ENCODE measurements around the gene TMEM63B.
"Not testable (repeated sequence)": the region's sequence is repeated elsewhere in the genome, so short reads cannot be mapped to it uniquely, and the experiment has no call there.

Gene TMEM63B

GRCh38 chr6:44172731-44173500, 45.6 kb downstream of the TMEM63B start:
- peak; percentile 75 for DNase-seq

- no peak for DNase-seq
Observed at GRCh38 chr6:44176130-44176761, 48.9 kb downstream of the TMEM63B start.

- no peak for DNase-seq
Observed at GRCh38 chr6:44176762-44177509, 49.6 kb downstream of the TMEM63B start.

GRCh38 chr6:44177691-44178423, 50.5 kb downstream of the TMEM63B start:
- DNase-seq: peak; percentile 55

GRCh38 chr6:44178424-44179071, 51.2 kb downstream of the TMEM63B start:
- DNase-seq: no peak

- DNase-seq: no peak
Observed at GRCh38 chr6:44179072-44179536, 51.8 kb downstream of the TMEM63B start.

GRCh38 chr6:44179648-44180047, 52.3 kb downstream of the TMEM63B start:
- no peak for DNase-seq

- DNase-seq: no peak
Observed at GRCh38 chr6:44180406-44180805, 53.1 kb downstream of the TMEM63B start.

- DNase-seq: no peak
Observed at GRCh38 chr6:44180886-44181285, 53.5 kb downstream of the TMEM63B start.

- not testable (repeated sequence) for DNase-seq
Observed at GRCh38 chr6:44181784-44182183, 54.4 kb downstream of the TMEM63B start.

- DNase-seq: no peak
Observed at GRCh38 chr6:44182911-44183390, 55.6 kb downstream of the TMEM63B start.

- no peak for DNase-seq
Observed at GRCh38 chr6:44183783-44184182, 56.4 kb downstream of the TMEM63B start.

- DNase-seq: not testable (repeated sequence)
Observed at GRCh38 chr6:44185356-44185755, 58.0 kb downstream of the TMEM63B start.

GRCh38 chr6:44185953-44186634, 58.7 kb downstream of the TMEM63B start:
- DNase-seq: no peak

- DNase-seq: no peak
Observed at GRCh38 chr6:44186635-44187025, 59.3 kb downstream of the TMEM63B start.

GRCh38 chr6:44188819-44189218, 61.5 kb downstream of the TMEM63B start:
- no peak for DNase-seq

- no peak for DNase-seq
Observed at GRCh38 chr6:44189257-44189656, 61.9 kb downstream of the TMEM63B start.

- no peak for DNase-seq
Observed at GRCh38 chr6:44190715-44191114, 63.4 kb downstream of the TMEM63B start.

- no peak for DNase-seq
Observed at GRCh38 chr6:44192428-44193041, 65.2 kb downstream of the TMEM63B start.

GRCh38 chr6:44193307-44193910, 66.1 kb downstream of the TMEM63B start:
- no peak for DNase-seq
